HG03439 (cell line): ENCODE results near the gene SAFB.

Experiments used
- ATAC-seq: cut with Tn5 transposase; IDR thresholded peaks from one replicate; pipeline ENCODE4 v1.9.1; 2021; ENCODE audit warnings: mild to moderate bottlenecking, moderate library complexity; ENCODE audit not compliant: unreplicated experiment

The SAFB gene

GRCh38 chr19:5624741-5625278, 1.9 kb downstream of the SAFB start:
- no peak for ATAC-seq

- ATAC-seq = no peak
Measured at GRCh38 chr19:5625641-5626040, 2.8 kb downstream of the SAFB start.

GRCh38 chr19:5627395-5627904, 4.6 kb downstream of the SAFB start:
- ATAC-seq = no peak

- ATAC-seq = no peak
Measured at GRCh38 chr19:5628461-5628860, 5.6 kb downstream of the SAFB start.

DNA sequence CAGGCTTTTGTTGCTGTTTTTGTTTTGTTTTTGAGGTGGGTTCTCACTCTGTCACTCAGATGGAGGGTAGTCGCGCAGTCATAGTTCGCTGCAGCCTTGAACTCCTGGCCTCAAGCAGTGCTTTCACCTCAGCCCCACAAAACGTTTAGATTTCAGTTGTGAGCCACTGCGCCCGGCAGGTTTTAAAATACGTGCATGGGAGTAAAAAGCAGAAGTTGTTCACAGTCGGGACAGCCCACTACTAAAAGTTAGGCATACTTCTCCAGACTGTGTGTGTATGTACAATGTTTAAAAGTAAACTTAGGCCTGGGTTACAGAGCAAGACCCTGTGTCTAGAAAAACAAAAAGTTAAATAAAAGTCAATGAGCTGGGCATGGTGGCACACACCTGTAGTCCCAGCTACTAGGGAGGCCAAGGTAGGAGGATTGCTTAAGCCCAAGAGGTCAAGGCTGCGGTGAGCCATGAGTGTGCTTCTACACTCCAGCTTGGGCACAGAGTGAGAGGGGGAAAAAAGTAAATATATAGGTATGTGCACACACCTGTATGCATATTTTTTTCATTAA, 6.1 kb downstream of the SAFB start:
- ATAC-seq = no peak

- ATAC-seq = no peak
Measured at GRCh38 chr19:5631567-5632240, 8.8 kb downstream of the SAFB start.

GRCh38 chr19:5632241-5632612, 9.3 kb downstream of the SAFB start:
- no peak for ATAC-seq

DNA sequence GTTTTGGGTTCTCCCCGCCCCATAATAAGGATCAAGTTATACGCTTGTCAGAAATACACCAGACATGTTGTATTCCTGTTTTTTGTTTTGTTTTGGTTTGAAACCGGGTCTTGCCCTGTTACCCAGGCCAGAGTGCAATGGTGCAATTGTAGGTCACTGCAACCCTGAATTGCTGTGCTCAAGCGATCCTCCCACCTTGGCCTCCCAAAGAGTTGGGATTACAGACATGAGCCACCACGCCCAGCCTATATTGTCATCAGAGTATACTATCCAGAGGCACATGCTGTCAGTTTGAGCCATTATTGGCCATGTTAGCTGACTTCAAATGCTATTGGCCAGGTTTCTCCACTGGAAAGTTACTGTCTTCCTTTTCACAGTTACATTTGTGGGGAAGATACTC, 9.8 kb downstream of the SAFB start:
- no peak for ATAC-seq

DNA sequence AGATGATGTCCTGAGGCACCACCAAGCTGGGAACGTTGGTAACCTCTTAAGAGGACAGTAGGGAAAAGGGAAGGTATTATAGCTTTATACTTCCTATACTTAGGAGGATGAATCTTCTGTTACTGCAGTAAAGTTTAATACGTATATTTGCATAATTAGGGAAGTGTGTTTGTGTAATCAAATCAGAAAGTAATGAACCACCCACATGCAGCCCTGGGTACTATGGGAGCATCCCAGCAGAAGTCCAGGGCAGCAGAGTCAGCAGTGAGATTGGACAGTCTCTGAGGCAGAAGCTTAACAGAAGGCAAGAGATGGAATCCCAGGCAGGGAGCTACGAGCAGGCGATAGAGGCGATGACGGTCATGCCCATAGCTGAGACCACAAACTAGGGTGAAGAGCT, 12.5 kb downstream of the SAFB start:
- no peak for ATAC-seq

DNA sequence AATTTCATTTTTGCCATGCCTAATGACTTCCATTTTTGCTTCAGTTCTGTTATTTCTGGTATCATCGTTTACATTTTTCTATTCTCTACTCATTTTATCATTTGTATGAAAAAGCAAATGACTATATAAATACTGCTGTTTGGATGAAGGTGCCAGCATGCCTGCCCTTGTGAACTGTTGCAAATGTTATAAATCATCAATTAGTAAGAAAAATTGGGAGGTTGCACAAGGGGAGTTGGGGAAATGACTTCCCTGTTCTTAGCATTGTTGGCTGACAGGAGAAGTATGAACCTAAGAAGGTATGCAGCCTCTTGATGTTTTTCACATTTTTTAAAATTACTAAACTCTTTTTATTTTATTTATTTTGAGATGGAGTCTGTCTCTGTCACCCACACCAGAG, 15.1 kb downstream of the SAFB start:
- ATAC-seq = no peak

GRCh38 chr19:5641171-5641570, 18.3 kb downstream of the SAFB start:
- no peak for ATAC-seq

- no peak for ATAC-seq
Measured at GRCh38 chr19:5642204-5642603, 19.3 kb downstream of the SAFB start.

DNA sequence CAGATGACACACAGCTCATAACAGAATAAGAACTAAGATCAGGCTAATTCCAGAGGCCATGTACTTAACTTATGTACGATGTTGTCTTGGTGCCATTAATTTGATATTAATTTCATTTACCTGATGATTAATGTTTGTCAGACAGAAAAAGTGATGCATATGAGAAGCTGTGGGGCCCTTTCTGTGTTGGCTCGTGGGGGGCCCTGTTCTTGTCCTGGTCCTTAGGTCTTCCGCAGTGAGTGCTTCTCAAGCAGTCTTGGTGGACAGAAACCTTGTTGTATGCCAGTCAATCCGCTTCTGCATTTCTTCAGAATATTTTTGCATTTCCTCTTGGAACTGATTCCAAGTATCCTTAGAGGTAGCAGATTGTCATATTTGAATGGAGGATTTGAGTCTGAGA, 20.2 kb downstream of the SAFB start:
- ATAC-seq = no peak

DNA sequence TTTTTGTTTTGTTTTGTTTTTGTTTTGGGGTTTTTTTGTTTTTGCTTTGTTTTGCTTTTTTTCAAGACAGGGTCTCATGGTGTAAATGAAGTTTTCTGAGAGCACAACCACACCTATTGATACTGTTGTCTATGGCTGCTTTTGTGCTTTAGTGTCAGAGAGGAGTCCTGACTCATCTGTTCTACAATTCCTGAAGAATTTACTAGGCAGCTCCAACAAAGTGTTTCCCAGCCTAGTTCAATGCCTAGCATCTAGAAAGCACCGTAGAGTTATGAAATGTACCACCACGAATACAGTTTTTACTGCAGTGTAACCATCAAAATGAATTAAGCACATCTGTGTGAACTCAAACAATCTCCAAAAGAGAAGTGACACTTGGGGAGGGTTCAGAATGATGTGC, 21.2 kb downstream of the SAFB start:
- no peak for ATAC-seq

DNA sequence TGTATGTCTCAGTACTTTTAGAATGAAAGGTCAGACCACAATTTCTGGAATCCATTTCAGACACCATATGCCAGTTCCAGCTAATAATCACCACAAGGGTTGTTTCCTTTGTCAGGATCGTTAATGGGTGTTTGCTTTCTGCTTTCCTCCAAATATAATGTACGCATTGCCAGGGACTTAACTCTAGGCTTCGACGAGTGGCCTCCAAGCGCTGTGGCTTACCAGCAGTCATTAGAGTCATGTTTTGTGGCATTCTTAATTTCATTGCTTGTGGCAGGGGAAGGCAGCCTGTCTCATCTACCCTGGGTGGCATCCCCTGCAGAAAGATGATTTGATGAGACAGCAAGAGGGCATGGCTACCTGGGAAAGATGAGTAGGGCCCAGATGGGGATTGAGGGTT, 22.5 kb downstream of the SAFB start:
- no peak for ATAC-seq

GRCh38 chr19:5646703-5647102, 23.8 kb downstream of the SAFB start:
- ATAC-seq = no peak

- ATAC-seq = no peak
Measured at GRCh38 chr19:5648464-5648863, 25.6 kb downstream of the SAFB start.

GRCh38 chr19:5651361-5651760, 28.5 kb downstream of the SAFB start:
- no peak for ATAC-seq

GRCh38 chr19:5652261-5652660, 29.4 kb downstream of the SAFB start:
- no peak for ATAC-seq

DNA sequence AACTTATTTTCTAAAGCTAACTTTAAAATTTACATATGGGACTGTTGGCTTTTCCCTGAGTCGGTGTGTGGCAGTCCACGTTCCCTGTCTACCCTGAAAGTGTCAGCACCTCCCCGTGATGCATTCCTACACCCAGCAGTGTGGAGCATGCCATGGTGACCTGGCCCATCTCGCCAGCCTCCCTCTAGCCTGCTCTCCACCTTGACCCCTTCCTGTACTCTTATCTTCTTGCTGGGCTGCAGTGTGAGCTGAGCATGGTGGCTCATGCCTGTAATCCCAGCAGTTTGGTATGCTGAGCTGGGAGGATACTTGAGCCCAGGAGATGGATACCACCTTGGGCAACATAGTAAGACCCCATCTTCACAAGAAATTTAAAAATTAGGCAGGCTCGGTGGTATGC, 32.0 kb downstream of the SAFB start:
- ATAC-seq = no peak

DNA sequence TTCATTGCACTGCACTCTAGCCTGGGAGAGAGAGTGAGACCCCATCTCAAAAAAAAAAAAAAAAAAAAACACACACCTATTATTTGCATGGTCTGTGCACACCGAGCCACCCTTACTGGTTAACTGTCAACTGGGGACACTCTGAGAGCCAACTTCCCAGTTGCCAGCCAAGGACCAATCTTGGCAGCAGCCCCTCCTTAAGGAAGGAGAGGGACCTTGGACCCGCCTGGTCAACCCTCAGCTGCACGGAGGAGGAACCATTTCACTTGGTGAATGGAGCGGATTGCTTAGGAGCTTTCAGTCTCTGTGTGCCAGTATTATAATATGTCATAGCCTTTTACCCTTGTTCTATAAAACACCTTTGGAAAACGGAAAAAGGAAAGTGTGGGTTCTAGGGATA, 32.5 kb downstream of the SAFB start:
- no peak for ATAC-seq

DNA sequence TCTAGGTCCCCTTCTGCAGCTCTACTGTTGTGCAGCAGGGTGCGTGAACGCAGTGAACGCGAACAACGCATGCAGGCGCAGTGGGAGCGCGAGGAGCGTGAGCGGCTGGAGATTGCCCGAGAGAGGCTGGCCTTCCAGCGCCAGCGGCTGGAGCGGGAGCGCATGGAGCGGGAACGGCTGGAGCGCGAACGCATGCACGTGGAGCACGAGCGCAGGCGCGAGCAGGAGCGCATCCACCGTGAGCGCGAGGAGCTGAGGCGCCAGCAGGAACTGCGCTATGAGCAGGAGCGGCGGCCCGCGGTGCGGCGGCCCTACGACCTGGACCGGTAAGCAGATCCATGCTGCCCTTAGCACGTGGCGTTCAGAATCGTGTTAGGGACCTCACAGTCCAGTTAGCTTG, 38.6 kb downstream of the SAFB start:
- ATAC-seq = no peak

- ATAC-seq = no peak
Measured at GRCh38 chr19:5663904-5664303, 41.0 kb downstream of the SAFB start.
